ENCODE results near the gene FBXO41.

- TF ChIP-seq SNAI2 (CRISPR knock-in tag; IDR thresholded peaks at IDR 0.05) (no peak), ZNF565 (CRISPR knock-in tag; conservative IDR thresholded peaks at IDR 0.05; ENCODE audit: low read depth) (no peak), CSRNP3 (CRISPR knock-in tag; IDR thresholded peaks at IDR 0.05) (no peak), PPARA (CRISPR knock-in tag; IDR thresholded peaks at IDR 0.05; ENCODE audit: borderline replicate concordance) (no peak), ZNF70 (CRISPR knock-in tag; IDR thresholded peaks at IDR 0.05) (no peak)
These were observed 6.8 kb upstream of the FBXO41 start for GRCh38 chr2:73291093-73291460.
